Central memory CD4-positive, alpha-beta T cell (primary cell): ENCODE results near the gene NCLN.
"Not testable (repeated sequence)": the region's sequence is repeated elsewhere in the genome, so short reads cannot be mapped to it uniquely, and the experiment has no call there.

ENCODE experiments used
- DNase-seq: peaks from one replicate; pipeline ENCODE4 v3.0.0; 2022

Gene NCLN

DNA sequence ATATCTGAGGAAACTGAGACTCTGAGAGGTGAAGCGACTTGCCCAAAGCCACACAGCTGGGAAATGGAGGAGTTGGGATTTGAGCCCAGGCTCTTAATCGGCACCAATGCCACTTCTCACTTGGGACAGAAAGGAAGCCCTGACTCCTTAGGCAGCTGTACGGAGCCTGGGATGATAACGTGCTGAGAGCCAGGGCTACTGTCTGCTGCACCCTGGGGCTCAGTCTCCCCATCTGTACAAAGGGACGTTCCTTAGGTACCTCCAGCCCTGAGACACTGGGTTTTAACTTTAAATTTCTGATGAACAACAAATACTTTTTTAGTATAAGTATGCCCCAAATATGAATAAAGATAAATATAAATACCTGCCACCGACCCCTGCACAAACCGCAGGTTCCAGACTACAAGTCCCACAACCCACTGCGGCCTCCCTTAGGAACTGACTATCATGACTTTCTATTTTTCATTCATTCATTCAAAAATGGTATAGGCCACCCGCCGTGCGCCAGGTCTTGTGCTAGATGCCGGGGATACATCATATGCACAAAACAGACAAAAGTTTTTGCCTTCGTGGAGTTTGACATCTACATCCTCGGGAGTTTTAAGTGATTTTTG is 776 bp upstream of the NCLN start:
- no peak for DNase-seq

DNA sequence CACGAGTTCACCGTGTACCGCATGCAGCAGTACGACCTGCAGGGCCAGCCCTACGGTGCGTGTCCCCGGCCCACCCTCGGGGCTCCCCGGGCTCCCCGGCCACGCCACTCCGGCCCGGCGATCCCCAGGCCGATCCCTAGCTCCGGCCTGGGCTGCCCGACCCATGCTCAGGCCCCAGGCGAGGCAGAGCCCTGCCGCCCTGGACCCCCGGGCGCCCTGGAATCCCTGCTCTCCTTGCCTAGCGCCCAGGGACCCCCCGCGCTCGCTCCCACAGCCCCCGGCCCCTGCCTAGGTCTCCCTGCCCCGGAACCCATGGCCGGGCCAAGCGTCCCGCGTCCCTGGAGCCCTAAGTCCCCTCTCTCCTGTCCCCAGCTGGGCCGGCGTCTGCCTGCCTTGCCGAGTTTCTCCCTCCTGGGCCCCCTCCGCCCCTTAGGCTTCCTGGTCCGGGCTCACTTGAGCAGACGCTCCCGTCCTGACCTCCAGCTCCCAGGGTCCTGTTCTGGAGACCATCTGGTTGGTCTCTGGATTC is 494 bp downstream of the NCLN start:
- no peak for DNase-seq

DNA sequence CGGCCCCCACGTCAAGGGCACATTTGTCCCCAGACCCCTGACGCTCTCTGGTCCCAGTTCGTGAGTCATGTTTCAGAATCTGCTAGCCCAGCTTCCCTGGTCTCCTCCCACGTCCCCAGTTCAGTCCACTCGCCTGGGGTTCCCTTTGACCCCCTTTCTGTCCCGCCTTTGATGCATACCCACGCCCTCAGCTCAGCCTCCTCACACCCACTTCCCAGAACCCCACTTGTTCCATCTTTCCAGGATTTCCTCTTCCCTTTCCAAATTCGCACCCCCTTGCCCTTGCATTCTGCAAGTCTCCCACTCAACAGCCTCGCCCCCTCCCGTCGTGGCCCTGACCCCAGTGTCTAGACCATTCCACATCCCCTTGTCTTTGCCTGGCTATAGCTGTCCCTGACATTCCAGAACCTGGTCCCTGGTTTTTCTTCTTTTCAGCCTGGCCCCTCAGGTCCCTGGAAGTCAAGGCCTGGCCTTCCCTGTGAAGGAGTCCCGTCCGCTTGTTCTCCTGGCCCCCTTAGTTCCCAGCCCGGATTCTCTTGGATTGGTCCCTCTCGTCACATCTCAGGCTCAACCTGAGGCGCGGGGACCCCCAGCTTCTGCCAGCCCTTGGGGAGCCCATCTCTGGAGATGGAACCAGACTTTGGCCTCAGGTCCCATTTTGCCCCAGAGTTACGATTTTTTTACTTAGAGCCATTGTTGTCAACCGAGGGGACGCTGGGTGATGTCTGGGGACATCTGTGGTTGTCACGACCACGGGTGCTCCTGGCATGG is 1.3 kb downstream of the NCLN start:
- no peak for DNase-seq

DNA sequence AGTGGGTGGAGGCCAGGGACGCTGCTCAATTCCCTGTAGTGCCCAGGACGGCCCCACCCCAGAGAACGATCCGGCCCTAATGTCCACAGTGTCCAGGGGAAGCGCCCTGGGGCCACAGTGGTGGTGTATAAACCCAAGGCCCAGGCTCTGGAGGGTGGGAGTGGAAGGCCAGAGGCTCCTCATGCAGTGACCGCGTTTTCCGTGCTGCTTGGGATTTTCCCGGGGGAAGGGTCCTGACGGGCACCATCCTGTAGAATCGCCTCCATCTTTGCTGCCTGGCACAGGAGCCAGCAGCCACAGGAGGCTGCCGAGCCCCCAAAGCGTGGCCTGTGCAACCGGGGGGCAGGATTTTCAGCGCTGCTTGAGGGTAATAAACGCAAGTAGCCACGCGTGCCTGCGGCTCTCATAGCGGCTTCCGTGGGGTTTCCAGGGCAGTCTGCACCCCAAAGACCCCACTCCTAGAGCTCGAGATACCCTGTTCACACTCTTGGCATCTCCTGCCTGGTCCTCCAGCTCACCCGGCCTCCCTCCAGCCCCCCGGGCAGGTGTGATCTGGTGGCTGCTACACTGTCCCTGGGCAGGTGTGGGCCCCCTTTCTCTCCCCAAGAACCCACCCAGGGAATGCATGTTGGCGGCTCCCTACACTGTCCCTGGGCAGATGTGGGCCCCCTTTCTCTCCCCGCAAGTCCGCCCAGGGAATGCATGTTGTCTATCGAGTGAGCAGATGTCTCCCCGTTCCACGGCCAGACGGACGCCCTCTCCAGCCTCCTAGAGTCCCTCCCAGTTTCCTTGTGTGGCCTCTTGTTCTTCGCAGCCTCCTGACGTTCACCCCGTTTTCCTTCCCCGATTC is 2.2 kb downstream of the NCLN start:
- no peak for DNase-seq

DNA sequence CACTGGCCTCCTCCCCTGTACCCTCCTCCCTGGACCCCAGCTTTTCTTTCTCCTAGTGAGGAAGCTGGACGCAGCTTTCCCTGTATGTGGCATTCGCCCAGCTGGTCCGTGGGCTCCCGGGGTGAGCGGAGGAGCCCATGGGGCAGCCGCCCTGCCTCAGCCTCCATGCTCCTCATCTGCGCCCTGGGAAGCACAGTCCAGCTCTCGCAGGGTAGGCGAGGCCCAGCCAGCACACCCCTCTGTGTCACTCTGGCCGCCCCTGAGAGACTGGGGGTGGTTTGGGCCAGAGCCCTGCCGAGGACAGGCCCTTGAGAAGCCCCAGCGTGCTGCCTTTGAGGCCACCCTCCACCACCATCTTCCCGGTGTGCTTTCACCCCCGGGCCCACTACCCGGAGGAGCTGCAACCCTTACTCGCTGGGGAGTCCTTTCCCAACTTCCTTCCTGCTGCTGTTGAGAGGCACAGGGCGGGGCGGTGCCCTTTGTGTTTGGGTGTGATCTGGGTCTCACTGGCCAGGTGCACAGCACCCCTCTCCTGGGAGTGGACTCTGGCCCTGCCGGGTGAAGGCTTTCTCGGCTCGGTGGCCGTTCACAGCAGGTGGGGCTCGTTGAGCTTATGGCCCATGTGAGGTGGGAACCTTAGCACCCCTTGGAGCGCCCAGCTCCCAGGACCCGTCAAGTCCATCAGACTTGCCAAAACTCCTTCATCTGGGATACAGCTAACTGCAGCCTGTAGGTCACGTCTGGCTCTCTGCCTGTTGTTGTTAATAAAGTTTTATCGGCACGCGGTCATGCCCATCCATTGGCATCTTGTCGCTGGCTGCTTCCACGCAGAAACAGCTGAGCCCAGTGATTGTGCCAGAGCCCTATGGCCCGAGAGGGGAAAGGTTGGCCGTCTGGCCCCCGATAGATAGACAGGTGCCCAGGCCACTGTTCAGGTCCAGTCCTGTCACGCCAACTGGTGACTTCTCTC is 3.2 kb downstream of the NCLN start:
- no peak for DNase-seq

DNA sequence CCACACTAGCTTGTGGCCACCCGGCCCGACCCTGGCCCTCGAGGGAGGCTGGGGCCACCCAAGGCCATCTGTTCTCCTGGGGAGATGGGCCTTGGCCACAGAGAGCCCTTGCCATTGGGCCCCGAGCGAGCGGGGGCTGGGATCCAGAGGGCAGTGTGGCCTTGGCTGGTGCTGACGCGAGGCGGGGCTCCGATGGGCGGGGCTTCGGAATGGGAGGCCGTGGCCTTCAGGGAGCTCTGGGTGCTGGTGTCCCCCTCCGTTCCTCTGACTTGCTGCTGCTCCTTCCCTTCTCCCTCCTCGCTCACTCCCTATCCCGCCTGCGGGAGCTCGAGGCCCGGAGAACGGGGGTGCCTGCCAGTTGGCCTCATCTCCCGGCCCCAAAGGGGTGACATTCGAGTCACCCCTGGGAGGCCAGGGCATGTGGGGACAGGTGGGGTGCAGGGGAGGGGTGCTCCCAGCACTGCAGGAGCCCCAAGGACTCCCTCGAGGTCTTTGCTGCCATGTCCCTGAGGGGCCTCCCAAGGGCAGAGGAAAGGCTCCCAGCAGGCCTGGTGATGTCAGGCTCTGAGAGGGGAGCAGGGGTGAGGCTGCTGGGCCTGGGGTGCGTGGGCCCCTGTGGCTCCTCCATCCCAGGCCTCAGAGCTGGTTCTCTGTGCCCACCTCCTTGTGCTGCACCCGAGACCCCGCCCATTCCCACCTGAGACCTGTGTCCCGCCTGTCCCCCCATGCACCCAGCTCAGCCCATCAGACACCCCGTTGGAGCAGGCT is 4.2 kb downstream of the NCLN start:
- no peak for DNase-seq

DNA sequence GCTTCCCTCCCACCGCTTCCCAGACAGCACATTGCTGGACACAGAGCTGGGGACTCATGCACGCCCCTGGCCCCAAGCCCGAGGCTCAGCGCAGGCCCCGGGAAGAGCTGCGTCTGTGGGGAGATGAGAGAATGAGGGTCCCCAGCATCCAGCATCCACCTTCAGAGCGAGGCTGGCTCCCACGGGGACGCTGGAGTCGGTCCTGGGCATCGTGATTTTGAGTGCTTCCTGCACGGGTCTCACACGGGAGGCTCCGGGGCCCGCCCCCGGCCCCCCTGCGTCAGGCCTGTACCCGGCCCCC is 4.7 kb downstream of the NCLN start:
- DNase-seq: no peak

DNA sequence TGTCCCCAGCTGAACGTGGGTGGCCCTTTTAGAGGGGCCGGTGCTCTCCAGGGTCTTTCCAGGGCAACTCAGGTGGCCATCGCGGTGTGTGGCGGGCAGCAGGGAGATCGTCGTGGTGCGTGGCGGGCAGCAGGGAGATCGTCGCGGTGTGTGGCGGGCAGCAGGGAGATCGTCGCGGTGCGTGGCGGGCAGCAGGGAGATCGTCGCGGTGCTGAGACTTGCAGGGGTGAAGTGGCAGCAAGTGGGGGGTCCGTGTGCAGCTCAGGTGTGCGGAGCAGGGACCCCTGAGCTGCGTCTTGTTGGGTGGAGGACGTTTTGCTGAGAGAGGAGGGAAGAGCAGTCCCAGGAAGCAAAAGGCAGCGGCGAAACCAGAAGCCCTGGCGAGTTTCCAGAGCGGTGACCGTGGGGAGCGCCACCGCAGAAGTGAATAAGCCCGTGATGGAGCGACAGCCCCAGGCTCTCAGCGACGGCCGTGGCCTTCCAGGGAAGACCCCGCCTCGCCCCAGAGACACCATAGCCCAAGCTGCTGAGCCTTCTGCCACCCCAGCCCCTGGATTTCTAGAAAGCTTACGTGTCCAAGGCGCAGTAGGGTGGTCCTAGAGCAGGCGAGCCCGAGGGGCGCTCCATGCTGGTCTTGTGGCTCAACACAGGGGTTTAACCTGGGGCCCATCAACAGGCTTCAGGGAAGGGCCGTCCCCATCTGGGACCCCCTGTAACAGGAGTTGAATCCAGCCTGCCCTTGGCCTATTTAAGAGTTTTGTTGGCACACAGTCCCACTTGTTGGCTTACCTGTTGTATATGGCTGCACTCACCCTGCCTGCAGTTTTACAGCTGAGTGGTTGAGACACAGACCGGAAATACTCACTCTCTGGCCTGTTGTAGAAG is 5.4 kb downstream of the NCLN start:
- DNase-seq: no peak

DNA sequence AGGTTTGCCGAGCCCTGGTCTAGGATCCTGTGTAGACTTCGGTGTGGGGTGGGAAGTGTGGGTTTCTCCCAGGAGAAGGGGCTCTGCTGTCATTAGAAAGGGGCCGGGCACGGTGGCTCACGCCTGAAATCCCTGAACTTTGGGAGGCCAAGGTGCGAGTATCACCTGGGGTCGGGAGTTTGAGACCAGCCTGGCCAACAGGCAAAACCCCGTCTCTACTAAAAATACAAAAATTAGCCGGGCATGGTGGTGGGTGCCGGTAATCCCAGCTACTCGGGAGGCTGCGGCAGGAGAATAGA is 6.0 kb downstream of the NCLN start:
- DNase-seq: not testable (repeated sequence)

DNA sequence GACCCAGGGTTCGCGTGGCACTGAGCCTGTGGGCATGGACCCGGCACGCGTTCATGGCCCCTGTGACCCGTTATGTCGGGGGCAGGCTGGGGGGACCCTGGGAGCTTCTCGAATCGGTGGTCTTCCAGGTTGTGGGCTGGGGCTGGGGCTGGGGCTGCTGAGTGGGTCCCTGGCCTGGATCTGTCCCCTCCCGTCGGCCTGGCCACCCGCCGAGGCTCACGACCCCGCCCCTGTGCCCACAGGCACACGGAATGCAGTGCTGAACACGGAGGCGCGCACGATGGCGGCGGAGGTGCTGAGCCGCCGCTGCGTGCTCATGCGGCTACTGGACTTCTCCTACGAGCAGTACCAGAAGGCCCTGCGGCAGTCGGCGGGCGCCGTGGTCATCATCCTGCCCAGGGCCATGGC is 6.5 kb downstream of the NCLN start:
- DNase-seq: no peak

DNA sequence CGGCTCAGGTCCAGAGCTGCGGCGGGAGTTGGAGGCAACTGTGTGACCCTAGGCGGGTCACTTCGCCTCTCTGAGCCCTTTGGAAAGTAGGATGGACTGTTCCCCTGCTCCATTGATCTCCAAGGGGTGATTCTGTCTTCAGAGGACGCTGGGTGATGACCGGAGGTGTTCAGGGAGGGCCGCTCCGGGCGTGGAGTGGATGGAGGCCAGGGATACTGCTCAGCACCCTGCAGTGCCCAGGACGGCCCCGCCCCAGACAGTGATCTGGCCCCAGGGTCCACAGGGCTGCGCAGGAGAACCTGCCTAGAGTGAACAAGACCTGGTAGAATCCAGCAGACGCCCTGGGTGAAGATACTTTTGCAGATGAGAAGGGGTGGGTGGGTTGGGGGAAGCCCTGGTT is 7.0 kb downstream of the NCLN start:
- DNase-seq: no peak

DNA sequence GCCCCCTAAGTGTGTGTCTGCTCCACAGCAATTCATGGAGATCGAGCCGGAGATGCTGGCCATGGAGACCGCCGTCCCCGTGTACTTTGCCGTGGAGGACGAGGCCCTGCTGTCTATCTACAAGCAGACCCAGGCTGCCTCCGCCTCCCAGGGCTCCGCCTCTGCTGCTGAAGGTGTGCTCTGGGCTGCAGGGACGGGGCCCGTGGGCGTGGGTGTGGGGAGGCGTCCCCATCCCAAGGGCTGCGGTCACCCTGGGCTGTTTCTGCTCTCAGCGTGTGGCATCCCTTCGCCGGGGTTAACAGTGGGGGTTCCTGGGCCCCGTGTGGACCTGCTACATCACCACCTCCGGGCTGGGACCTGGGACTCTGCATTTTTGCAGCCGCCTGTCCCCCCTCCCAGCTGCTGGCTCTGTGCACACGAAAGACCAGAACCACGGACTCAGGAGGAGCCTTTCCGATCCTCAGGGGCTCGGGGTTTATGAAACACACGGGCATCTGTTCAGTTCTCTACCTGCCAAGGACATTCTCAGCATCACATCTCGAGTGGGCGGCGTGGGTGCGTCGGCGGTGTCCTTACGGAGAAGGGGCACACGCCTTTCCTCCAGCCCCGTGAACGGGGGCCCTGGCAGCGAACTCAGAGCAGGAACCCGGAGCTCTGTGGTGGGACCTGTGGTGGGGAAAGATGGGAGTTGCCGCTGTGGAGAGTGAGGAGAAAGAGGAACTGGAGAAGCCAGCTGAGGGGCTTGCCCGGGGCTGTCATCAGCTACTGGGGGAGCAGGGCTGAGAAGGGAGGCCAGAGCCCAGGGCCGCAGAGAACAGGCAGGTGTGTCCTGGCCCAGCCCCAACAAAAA is 7.8 kb downstream of the NCLN start:
- DNase-seq: no peak

DNA sequence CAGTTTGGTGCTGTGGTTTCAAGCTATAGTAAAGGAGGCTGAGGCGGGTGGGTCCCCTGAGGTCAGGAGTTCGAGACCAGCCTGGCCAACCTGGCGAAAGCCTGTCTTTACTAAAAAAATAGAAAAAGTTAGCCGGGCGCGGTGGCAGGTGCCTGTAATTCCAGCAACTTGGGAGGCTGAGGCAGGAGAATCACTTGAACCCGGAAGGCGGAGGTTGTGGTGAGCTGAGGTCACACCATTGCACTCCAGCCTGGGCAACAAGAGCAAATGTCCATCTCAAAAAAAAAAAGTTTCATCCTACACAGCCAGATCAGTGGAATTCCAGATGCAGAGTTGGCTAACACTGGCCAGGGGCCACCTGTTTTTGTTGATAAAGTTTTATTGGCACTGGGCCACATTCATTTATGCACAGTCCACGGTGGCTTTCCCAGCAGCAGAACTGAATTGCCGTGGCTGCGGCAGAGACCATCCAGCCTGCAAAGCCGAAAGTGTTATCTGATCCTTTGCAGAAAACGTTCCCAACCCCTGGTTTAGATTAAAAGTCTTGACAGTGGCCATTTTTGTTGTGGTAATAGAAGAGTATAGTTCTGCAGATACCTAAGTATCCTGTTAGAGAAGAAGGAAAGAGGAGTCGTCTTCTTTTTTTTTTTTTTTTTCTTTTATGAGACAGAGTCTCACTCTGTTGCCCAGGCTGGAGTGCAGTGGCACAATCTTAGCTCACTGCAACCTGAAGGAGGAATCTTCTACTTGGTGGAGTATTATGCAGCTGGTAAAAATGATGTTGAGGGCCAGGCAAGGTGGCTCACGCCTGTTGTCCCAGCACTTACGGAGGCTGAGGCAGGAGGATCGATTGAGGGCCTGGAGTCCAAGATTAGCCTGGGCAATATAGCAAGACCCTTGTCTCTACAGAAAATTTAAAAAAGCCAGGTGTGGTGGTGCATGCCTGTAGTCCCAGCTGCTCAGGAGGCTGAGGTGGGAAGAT is 8.7 kb downstream of the NCLN start:
- DNase-seq: no peak

DNA sequence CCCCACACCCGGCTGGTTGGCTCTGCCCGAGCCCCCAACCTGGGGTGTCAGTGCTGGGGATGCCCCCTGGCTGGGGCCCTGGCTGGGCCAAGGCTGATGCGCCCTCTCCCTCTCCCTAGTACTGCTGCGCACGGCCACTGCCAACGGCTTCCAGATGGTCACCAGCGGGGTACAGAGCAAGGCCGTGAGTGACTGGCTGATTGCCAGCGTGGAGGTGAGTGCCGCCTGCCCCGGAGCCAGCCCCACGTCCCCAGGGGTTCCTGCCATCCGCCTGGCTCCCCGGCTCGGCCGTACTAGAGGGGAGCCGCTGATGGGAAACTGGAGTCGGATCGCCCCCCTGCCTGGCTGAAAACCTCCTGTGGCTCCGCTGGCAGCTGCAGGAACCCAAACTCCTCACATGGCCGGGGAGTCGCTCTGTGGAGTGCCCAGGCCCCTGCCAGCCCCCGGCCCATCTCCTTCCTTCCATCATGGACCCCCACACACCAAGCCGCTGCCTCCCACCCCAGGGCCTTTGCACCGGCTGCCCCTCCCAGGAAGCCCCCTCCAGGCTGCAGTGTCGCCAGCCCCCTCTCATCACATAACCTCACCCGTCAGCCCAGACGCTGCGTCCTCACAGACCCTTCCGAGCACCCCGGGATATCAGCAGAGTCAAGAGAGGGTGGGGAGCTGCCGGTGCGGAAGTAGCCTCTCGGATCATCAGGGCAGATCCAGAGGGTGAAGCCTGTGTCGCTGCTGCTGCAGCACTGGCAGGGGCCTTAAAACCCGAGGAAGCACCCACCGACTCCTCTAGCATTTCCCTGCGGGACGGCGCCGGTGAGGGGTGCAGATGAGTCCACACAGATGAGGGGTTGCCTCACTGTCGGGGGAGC is 10.6 kb downstream of the NCLN start:
- no peak for DNase-seq

DNA sequence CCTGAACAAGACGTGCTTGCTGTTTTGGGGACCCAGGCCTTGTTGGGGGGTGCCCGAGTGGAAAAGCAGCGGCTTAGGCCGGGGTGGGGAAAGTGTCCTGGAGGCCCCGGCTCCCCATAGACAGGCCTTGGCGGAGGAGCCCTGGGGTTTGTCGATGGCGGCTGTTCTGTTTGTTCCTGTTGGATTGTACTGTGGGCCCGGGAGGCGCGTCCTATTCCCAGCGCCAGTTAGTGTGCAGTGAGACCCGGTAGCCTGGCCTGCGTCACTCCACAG is 11.1 kb downstream of the NCLN start:
- no peak for DNase-seq

DNA sequence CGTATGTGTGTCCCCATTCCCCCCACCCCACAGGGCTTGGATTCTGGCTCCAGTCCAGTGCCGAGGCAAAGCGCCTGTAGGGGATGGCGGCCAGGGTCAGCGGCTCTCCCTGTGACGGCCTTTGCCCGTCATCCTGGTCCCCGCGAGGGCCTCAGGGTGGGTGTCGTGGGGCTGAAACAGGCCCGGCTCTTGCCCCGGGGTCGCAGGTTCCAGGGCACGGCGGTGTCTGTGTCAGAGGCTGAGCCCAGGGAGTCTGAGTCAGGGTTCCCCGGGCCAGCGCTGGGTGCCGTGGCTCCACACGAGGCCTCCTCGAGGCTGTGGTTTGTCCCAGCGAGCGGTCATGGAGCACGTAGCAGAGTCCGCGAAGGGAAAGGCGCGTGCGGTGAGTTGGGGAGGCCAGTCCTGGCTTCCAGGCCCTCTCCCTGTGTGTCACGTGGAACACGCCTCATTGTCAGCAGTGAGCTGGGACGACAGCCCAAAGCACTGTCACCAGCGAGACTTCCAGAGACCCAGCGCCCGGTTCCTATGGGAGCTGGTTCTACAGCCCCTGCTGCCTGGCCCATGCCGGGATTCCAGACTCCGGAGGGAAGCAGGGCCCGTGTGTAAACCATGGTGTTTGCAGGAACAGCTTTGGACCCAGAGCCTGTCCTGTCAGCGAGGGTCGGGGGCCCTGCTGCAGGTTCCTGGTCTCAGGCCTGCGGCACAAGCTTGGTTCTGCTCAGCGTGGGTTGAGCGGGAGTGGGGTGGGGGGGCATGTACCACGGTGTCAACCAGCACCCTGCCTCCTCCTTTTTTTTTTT is 13.4 kb downstream of the NCLN start:
- DNase-seq: no peak
